Keratinocyte (primary cell): ENCODE data around the gene SALL3. TPM values are rescaled to one million over a fixed set of nuclear protein-coding genes. Genes with fewer than 3 reads are reported as not detected.

Source experiments
- DNase-seq: peaks from one replicate; pipeline ENCODE4 v3.0.0-alpha.2; 2011; ENCODE audit warnings: low read depth, missing footprints, low spot score
- FAIRE-seq: peaks from 2 replicates; lab custom pipeline; 2011; peaks lifted over from hg19 to GRCh38; lab: Jason Lieb, UNC
- H2AFZ ChIP-seq: 2 replicates; pipeline ENCODE4 v1.6.0; 2012; ENCODE audit warnings: low read length, control low read depth, inconsistent platforms; ENCODE audit not compliant: control insufficient read depth
- H3K27ac ChIP-seq: 2 replicates; pipeline ENCODE4 v1.5.1; 2011; ENCODE audit warnings: low read length; ENCODE audit not compliant: control insufficient read depth, insufficient read depth
- H3K27me3 ChIP-seq: 3 replicates; pipeline ENCODE4 v1.6.0; 2011; ENCODE audit warnings: low read length; ENCODE audit not compliant: control insufficient read depth, insufficient read depth; ENCODE audit errors: extremely low read depth
- H3K36me3 ChIP-seq, 2 experiments: 2 replicates in 1 of 2; 3 replicates in 1 of 2; pipeline ENCODE4 v1.5.1; 2011; ENCODE audit warnings: low read length in 2 of 2, mild to moderate bottlenecking in 1 of 2; ENCODE audit not compliant: control insufficient read depth in 2 of 2, insufficient read depth in 2 of 2; ENCODE audit errors: extremely low read depth in 1 of 2
- H3K4me1 ChIP-seq: 3 replicates; pipeline ENCODE4 v1.5.1; 2011; ENCODE audit warnings: low read length; ENCODE audit not compliant: control insufficient read depth, insufficient read depth; ENCODE audit errors: extremely low read depth
- H3K4me2 ChIP-seq: 3 replicates; pipeline ENCODE4 v1.6.0; 2011; ENCODE audit warnings: low read depth, low read length; ENCODE audit not compliant: control insufficient read depth, insufficient read depth; ENCODE audit errors: extremely low read depth
- H3K4me3 ChIP-seq, 3 experiments: fragments of 200-600 bp in 1 of 3; sonication (generic) in 1 of 3; 2 replicates in 2 of 3; 3 replicates in 1 of 3; pipeline ENCODE4 v1.5.1; 2011 to 2016; ENCODE audit warnings: low read length in 3 of 3, mild to moderate bottlenecking in 3 of 3, control low read depth in 2 of 3, inconsistent platforms in 1 of 3, low read depth in 1 of 3, mixed read lengths in 1 of 3, mixed run types in 1 of 3, moderate library complexity in 1 of 3; ENCODE audit not compliant: control insufficient read depth in 2 of 3, insufficient read depth in 2 of 3; ENCODE audit errors: extremely low read depth in 1 of 3
- H3K79me2 ChIP-seq: 2 replicates; pipeline ENCODE4 v1.6.0; 2012; ENCODE audit warnings: low read length; ENCODE audit not compliant: control insufficient read depth, insufficient read depth
- H3K9ac ChIP-seq: 3 replicates; pipeline ENCODE4 v1.6.0; 2011; ENCODE audit warnings: low read length; ENCODE audit not compliant: control insufficient read depth, insufficient read depth; ENCODE audit errors: extremely low read depth
- H3K9me1 ChIP-seq: 3 replicates; pipeline ENCODE4 v1.6.0; 2011; ENCODE audit warnings: low read length; ENCODE audit not compliant: control insufficient read depth, insufficient read depth; ENCODE audit errors: extremely low read depth
- H3K9me3 ChIP-seq: 2 replicates; pipeline ENCODE4 v1.5.1; 2012; ENCODE audit warnings: low read depth, low read length; ENCODE audit not compliant: control insufficient read depth
- H4K20me1 ChIP-seq: 3 replicates; pipeline ENCODE4 v1.6.0; 2011; ENCODE audit warnings: low read length; ENCODE audit not compliant: control insufficient read depth, insufficient read depth; ENCODE audit errors: extremely low read depth
- EZH2 ChIP-seq: IDR thresholded peaks from one replicate; pipeline ENCODE4 v1.6.1; 2012; ENCODE audit warnings: inconsistent platforms, mild to moderate bottlenecking, low read length, moderate library complexity
- dilution Hi-C: fragments of 300-500 bp; cut with MboI; formaldehyde crosslinking; loops from one replicate; pipeline ENCODE4 v1.7.0; 2020; ENCODE audit warnings: low sequenced_read_pairs; ENCODE audit not compliant: extremely low pct_ligation_motif_present
- polyA plus RNA-seq, 5 experiments: library from polyadenylated mRNA; depleted of rRNA in 3 of 5; stranded (reverse) in 3 of 5; stranded (forward) in 1 of 5; unstranded in 1 of 5; fragments of >200 nt; gene quantifications; 1 replicate in 1 of 5; 2 replicates in 3 of 5; 3 replicates in 1 of 5; pipeline versions ENCODE4 v1.2.1 to v1.2.3, GENCODE V29; 2011 to 2012; ENCODE audit warnings: missing spikeins in 2 of 5, low read depth in 1 of 5, low replicate concordance in 1 of 5
- TF ChIP-seq, protein P1 (sequence below), 3 experiments: IDR thresholded peaks in 1 of 3; conservative IDR thresholded peaks in 1 of 3; optimal IDR thresholded peaks in 1 of 3; 2 replicates in 2 of 3; 3 replicates in 1 of 3; pipeline versions ENCODE3 to v1.5.1; 2011; ENCODE audit warnings: low read length in 3 of 3, mild to moderate bottlenecking in 3 of 3, moderate library complexity in 2 of 3, control low read depth in 1 of 3, inconsistent platforms in 1 of 3; ENCODE audit not compliant: insufficient read depth in 2 of 3; ENCODE audit errors: extremely low read depth in 1 of 3

SALL3 gene
- polyA plus RNA-seq, 1 donor (not counting 4 experiments of a cell fraction or from before 2014, with no cell fraction given) = not detected

DNA sequence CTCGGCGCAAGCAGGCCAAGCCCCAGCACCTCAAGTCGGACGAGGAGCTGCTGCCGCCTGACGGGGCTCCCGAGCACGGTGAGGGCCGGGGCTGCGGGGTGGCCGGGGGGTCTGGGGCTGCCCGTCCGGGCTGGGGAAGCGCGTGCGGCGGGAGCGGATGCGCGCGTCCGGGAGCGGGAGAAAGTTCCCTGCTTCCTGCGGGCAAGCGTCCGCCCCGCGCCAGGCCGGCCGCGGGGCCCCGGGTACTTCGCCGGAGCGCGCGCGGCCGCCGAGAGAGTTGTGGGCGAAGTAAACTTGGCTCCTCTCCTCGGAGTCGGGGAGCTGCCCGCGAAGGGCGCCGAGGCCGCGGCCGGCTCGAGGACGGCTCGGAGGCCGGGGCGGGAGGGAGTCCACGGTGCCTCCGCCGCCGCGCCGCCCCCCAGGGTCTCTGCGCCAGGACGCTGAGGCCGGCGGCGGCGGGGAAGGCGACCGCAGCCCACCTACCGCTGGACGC, 707 bp downstream of the SALL3 start:
- no peaks in the 10 kb centered on the region for H3K4me1 ChIP-seq
- no peak overlapping the region for H3K4me2 ChIP-seq
- no peak overlapping the region for H3K27ac ChIP-seq
- no peaks in the 10 kb centered on the region for H4K20me1 ChIP-seq
- H3K4me3 ChIP-seq = no peak overlapping the region
- H3K9me1 ChIP-seq = no peaks in the 10 kb centered on the region
- peaks cover 74% of the 10 kb centered on the region for H3K27me3 ChIP-seq
- H3K79me2 ChIP-seq = no peaks in the 10 kb centered on the region
- H3K9me3 ChIP-seq = no peaks in the 10 kb centered on the region
- no peak overlapping the region for H2AFZ ChIP-seq
- no peaks in the 10 kb centered on the region for H3K36me3 ChIP-seq
- no peak overlapping the region for H3K9ac ChIP-seq
- DNase-seq (no peak), FAIRE-seq (no peak)
- dilution Hi-C loops = no loop called here
- TF ChIP-seq, protein P1, sequence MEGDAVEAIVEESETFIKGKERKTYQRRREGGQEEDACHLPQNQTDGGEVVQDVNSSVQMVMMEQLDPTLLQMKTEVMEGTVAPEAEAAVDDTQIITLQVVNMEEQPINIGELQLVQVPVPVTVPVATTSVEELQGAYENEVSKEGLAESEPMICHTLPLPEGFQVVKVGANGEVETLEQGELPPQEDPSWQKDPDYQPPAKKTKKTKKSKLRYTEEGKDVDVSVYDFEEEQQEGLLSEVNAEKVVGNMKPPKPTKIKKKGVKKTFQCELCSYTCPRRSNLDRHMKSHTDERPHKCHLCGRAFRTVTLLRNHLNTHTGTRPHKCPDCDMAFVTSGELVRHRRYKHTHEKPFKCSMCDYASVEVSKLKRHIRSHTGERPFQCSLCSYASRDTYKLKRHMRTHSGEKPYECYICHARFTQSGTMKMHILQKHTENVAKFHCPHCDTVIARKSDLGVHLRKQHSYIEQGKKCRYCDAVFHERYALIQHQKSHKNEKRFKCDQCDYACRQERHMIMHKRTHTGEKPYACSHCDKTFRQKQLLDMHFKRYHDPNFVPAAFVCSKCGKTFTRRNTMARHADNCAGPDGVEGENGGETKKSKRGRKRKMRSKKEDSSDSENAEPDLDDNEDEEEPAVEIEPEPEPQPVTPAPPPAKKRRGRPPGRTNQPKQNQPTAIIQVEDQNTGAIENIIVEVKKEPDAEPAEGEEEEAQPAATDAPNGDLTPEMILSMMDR (optimal IDR thresholded peaks at IDR 0.05 in 1 of 3, IDR thresholded peaks at IDR 0.05 in 1 of 3, conservative IDR thresholded peaks at IDR 0.05 in 1 of 3; ENCODE audit: extremely low read depth in 1 of 3, insufficient read depth in 2 of 3, low read length in 3 of 3) = no peak
- no peak for TF ChIP-seq EZH2

DNA sequence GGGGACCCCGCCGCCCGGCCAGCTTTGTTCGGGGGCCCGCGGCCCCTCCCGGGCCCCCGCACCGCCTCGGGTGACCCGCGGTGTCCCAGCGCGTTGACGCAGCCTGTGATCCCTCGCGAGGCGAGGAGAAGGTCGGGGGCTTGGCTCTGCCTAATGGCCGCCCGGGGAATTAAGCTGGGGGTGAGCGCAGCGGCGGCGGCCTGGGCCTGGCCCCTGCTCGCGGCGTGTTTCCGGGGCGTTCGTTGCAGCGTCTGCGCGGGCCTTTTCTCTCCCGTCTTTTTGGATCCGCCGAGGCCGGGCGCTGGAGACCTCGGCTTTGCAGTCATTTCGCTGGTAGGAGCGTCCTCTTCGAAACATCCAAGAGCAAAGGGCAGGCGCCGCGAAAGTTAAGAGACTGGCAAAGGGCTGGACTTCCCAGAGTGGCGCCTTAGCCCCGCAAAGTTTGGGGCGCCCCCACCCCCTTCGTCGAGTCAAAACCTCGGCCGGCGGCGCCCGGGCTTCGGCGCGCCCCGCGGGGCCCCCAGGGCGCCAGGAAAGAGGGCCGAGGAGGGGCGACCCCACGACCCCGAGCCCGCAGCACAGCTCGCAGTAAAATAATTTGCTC, 1.3 kb downstream of the SALL3 start:
- FAIRE-seq (no peak), DNase-seq (no peak)
- H3K79me2 ChIP-seq = no peaks in the 10 kb centered on the region
- H3K9me3 ChIP-seq = no peaks in the 10 kb centered on the region
- dilution Hi-C loops = no loop called here
- H3K27me3 ChIP-seq = peaks cover 74% of the 10 kb centered on the region
- H3K9ac ChIP-seq = no peak overlapping the region
- no peaks in the 10 kb centered on the region for H3K4me1 ChIP-seq
- H3K36me3 ChIP-seq = no peaks in the 10 kb centered on the region
- H3K9me1 ChIP-seq = no peaks in the 10 kb centered on the region
- H3K4me3 ChIP-seq = no peak overlapping the region
- no peak overlapping the region for H3K27ac ChIP-seq
- no peak overlapping the region for H3K4me2 ChIP-seq
- no peaks in the 10 kb centered on the region for H4K20me1 ChIP-seq
- H2AFZ ChIP-seq = no peak overlapping the region
- peak; percentile 77 for TF ChIP-seq EZH2
- TF ChIP-seq, protein P1 (optimal IDR thresholded peaks at IDR 0.05 in 1 of 3, IDR thresholded peaks at IDR 0.05 in 1 of 3, conservative IDR thresholded peaks at IDR 0.05 in 1 of 3; ENCODE audit: extremely low read depth in 1 of 3, insufficient read depth in 2 of 3, low read length in 3 of 3) = no peak
